GM12874 (cell line): Measurements from ENCODE around the gene PRAMEF17.
"Not testable (repeated sequence)": the region's sequence is repeated elsewhere in the genome, so short reads cannot be mapped to it uniquely, and the experiment has no call there.

ENCODE experiments used
- TF ChIP-seq, protein P1 (sequence below): IDR thresholded peaks from 2 replicates; pipeline ENCODE4 v1.5.1; 2011; ENCODE audit warnings: low read depth, mild to moderate bottlenecking, control low read depth, low read length, moderate library complexity; ENCODE audit not compliant: insufficient read depth

PRAMEF17 gene, protein sequence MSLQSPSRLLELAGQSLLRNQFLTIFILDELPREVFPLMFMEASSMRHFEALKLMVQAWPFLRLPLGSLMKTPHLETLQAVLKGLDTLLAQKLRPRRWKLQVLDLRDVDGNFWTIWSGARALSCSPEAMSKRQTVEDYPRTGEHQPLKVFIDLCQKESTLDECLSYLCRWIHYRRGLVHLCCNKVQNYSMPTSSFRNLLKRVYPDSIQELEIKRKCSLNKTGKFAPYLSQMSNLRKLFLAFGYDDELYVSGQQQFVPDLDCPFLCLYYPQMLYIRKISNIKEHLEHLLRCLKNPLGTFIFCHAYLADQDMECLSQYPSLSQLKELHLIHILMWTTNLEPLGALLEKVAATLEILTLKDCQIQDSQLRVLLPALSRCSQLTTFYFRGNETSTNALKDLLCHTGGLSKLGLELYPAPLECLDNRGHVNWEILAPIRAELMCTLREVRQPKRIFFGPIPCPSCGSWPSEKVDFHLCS

DNA sequence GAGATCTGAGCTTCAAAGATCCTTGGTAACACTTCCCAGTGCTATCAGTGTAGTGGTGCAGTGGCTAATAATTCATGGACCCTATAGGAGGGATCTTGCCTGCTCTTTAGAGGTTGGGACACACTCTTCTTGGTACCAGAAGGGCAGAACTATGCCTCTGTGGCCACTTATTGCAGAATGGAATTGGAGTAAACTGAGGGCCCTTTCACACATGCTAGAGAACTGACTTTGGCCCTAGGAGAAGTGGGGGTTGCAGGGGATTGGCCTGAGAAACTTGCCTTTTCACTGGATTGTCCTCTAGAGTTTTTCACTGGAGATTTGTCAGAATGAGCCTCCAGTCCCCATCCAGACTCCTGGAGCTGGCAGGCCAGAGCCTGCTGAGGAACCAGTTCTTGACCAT is at the start of gene PRAMEF17:
TSS of gene PRAMEF17 (plus strand) at position 301 of the 400 bp plus-strand sequence. CDS start at position 327, 26 bp downstream.
- TF ChIP-seq, protein P1, sequence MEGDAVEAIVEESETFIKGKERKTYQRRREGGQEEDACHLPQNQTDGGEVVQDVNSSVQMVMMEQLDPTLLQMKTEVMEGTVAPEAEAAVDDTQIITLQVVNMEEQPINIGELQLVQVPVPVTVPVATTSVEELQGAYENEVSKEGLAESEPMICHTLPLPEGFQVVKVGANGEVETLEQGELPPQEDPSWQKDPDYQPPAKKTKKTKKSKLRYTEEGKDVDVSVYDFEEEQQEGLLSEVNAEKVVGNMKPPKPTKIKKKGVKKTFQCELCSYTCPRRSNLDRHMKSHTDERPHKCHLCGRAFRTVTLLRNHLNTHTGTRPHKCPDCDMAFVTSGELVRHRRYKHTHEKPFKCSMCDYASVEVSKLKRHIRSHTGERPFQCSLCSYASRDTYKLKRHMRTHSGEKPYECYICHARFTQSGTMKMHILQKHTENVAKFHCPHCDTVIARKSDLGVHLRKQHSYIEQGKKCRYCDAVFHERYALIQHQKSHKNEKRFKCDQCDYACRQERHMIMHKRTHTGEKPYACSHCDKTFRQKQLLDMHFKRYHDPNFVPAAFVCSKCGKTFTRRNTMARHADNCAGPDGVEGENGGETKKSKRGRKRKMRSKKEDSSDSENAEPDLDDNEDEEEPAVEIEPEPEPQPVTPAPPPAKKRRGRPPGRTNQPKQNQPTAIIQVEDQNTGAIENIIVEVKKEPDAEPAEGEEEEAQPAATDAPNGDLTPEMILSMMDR: not testable (repeated sequence)

DNA sequence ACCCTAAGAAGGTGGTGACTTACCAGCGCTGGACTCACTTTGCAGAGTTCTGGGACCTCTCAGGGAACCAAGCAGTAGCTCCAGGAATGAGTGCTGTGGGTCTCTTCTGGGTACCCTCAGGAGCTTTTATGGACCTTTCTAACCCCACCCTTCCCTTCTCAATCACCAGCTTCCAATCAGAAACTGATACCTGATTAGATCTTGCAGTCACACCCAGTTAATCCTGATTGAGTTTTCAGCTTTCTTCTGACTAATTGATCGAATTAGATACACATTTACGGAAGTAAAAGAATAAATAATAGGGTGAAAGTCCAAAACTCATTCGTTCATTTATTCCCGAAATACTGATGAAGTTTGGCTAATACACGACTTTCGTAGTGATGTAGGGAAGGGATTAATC is 42.4 kb upstream of the PRAMEF17 start, which contains the start of gene PRAMEF14:
TSS of gene PRAMEF14 (minus strand) at position 101 of the 400 bp plus-strand sequence. CDS start 1,820 bp downstream, outside the sequence.
- TF ChIP-seq, protein P1: not testable (repeated sequence)

DNA sequence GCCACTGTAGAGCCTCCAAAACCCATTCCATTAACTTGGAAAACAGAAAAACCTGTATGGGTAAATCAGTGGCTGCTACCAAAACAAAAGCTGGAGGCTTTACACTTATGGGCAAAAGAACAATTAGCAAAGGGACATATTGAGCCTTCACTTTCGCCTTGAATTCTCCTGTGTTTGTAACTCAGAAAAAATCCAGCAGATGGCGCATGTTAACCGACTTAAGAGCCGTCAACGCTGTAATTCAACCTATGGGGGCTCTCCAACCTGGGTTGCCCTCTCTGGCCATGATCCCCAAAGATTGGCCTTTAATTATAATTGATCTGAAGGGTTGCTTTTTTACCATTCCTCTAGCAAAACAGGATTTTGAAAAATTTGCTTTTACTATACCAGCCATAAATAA is 32.7 kb upstream of the PRAMEF17 start:
- TF ChIP-seq, protein P1: peak; percentile 46

DNA sequence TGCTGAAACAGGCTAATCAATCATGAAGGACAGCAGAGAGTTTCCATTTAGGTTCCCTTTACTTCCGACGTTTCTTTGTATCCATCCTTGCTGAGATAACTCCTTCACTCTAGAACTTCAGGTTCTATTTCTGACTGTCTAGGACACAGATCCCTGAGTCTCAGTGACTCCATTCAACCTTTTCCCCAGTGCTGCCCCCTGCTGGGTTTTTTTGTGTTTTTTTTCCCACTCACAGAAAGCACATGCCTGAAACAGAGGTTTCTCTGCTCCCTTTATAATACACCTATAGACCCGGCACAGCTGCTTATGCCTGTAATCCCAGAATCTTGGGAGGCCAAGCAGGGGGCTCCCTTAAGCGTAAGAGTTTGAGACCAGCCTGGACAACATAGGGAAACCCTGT is 20.9 kb upstream of the PRAMEF17 start:
- TF ChIP-seq, protein P1: 0 out of 2 replicates have a peak, but pooled peaks have one; percentile 25

DNA sequence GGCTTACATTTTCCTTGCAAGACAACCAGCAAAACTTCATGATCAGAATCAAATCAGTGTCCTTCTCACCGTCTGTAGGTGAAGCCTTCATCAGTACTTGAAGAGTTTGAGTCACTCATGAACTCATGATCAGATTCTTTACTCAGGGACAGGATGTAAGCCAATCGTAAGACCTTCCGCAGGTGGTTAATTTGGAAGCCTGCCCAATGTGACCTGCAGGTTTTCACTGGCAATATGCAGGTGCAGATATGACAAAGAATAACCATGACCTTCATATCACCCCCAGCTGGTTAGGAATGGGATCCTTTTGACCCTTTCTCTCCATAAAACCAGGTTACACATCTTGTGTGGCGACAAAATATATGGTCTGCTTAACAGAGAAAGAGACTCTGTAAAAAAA is 18.4 kb downstream of the PRAMEF17 start:
- TF ChIP-seq, protein P1: no peak

DNA sequence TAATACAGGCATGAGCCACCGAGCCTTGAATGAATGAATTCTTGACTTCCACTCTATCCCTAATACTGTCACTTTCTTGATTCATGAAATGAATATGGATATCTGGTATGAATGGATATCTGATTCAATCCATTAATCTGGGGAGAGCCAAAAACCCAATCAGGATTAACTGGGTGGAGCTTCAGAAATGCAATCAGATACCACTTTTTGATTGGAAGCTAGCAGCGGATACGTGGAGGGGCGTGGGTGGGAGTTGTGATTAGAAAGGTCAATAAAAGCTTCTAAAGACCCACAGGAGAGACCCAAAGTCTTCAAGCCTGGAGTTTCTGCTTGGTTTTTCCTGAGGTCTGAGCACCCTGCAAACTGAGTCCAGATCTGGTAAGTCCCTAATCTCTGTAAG is 20.7 kb downstream of the PRAMEF17 start, which contains the start of gene PRAMEF20:
TSS of gene PRAMEF20 (plus strand) at position 301 of the 400 bp plus-strand sequence. CDS start 5,905 bp downstream, outside the sequence.
- TF ChIP-seq, protein P1: not testable (repeated sequence)

DNA sequence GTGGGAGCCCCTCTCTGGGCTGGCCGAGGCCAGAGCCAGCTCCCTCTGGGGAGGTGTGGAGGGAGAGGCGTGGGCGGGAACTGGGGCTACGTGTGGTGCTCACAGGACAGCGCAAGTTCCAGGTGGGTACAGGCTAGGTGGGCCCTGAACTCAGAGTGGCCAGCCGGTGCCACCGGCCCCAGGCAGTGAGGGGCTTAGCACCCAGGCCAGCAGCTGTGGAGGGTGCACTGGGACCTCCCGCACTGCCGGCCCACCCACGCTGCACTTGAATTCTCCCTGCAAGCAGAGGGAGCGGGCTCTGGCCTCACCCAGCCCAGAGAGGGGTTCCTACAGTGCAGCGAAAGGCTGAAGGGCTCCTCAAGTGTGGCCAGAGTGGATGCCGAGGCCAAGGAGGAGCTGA is 41.1 kb downstream of the PRAMEF17 start:
- TF ChIP-seq, protein P1: no peak
